SK-N-SH treated with all-trans-retinoic acid at 6 μM for 48 hours (cell line): ENCODE results near the gene SYTL3.
A peak's percentile ranks its signal among the peaks of the same experiment; 100 is the strongest.

Experiments used
- ATAC-seq: fragments of 200-7000 bp; cut with Tn5 transposase; 3 replicates; pipeline ENCODE4 v1.9.1; 2020; ENCODE audit warnings: mild to moderate bottlenecking, moderate library complexity
- ARNTL ChIP-seq: fragments of 450-650 bp; formaldehyde crosslinking; IDR thresholded peaks from 2 replicates; pipeline ENCODE4 v1.5.0; 2020; ENCODE audit warnings: low read depth, mild to moderate bottlenecking, moderate library complexity, borderline replicate concordance
- BACH2 ChIP-seq: fragments of 250-450 bp; sonication (Bioruptor Pico); IDR thresholded peaks from 2 replicates; pipeline ENCODE4 v1.9.0; 2021; ENCODE audit warnings: mild to moderate bottlenecking, borderline replicate concordance
- CREB5 ChIP-seq: fragments of 250-450 bp; sonication (Bioruptor Pico); IDR thresholded peaks from 2 replicates; pipeline ENCODE4 v1.5.1; 2020; ENCODE audit warnings: low read depth, mild to moderate bottlenecking, moderate library complexity
- CSRNP3 ChIP-seq: fragments of 250-450 bp; sonication (Bioruptor Pico); IDR thresholded peaks from 2 replicates; pipeline ENCODE4 v1.5.1; 2021; ENCODE audit warnings: mild to moderate bottlenecking, moderate library complexity
- ESRRG ChIP-seq: fragments of 250-450 bp; sonication (Bioruptor Pico); IDR thresholded peaks from 2 replicates; pipeline ENCODE4 v1.6.1; 2021; ENCODE audit warnings: mild to moderate bottlenecking
- GLIS3 ChIP-seq: fragments of 250-450 bp; sonication (Bioruptor Pico); IDR thresholded peaks from 2 replicates; pipeline ENCODE4 v1.5.0; 2020; ENCODE audit warnings: mild to moderate bottlenecking, moderate library complexity
- ISL1 ChIP-seq: fragments of 250-450 bp; sonication (Bioruptor Pico); IDR thresholded peaks from 2 replicates; pipeline ENCODE4 v2.1.2; 2022; ENCODE audit warnings: mild to moderate bottlenecking, moderate library complexity
- OSR1 ChIP-seq: fragments of 250-450 bp; sonication (Bioruptor Pico); IDR thresholded peaks from 2 replicates; pipeline ENCODE4 v1.8.0; 2022; ENCODE audit warnings: moderate library complexity, mild to moderate bottlenecking, inconsistent platforms
- PATZ1 ChIP-seq: fragments of 250-450 bp; sonication (Bioruptor Pico); IDR thresholded peaks from 2 replicates; pipeline ENCODE4 v1.8.0; 2020; ENCODE audit warnings: mild to moderate bottlenecking, moderate library complexity, borderline replicate concordance
- POU6F1 ChIP-seq: fragments of 250-450 bp; sonication (Bioruptor Pico); IDR thresholded peaks from 2 replicates; pipeline ENCODE4 v1.8.0; 2021; ENCODE audit warnings: low read depth, mild to moderate bottlenecking, moderate library complexity, borderline replicate concordance
- PPARA ChIP-seq: fragments of 250-450 bp; sonication (Bioruptor Pico); IDR thresholded peaks from 2 replicates; pipeline ENCODE4 v1.5.0; 2020; ENCODE audit warnings: mild to moderate bottlenecking, borderline replicate concordance
- RARB ChIP-seq: fragments of 250-450 bp; sonication (Bioruptor Pico); IDR thresholded peaks from 2 replicates; pipeline ENCODE4 v1.8.0; 2021; ENCODE audit warnings: mild to moderate bottlenecking, moderate library complexity
- SNAI2 ChIP-seq: fragments of 250-450 bp; sonication (Bioruptor Pico); IDR thresholded peaks from 2 replicates; pipeline ENCODE4 v1.5.0; 2020; ENCODE audit warnings: mild to moderate bottlenecking, moderate library complexity
- TCF4 ChIP-seq: fragments of 250-450 bp; sonication (Bioruptor Pico); IDR thresholded peaks from 2 replicates; pipeline ENCODE4 v1.8.0; 2021; ENCODE audit warnings: mild to moderate bottlenecking, moderate library complexity, borderline replicate concordance
- TSHZ2 ChIP-seq: fragments of 250-450 bp; sonication (Bioruptor Pico); IDR thresholded peaks from 2 replicates; pipeline ENCODE4 v1.5.0; 2020; ENCODE audit warnings: mild to moderate bottlenecking, moderate library complexity
- ZC3H10 ChIP-seq: fragments of 250-450 bp; sonication (Bioruptor Pico); IDR thresholded peaks from 2 replicates; pipeline ENCODE4 v1.5.1; 2021; ENCODE audit warnings: mild to moderate bottlenecking, moderate library complexity
- ZFP3 ChIP-seq: fragments of 250-450 bp; sonication (Bioruptor Pico); IDR thresholded peaks from 2 replicates; pipeline ENCODE4 v1.5.0; 2020; ENCODE audit warnings: mild to moderate bottlenecking, moderate library complexity
- ZFP30 ChIP-seq: fragments of 450-650 bp; formaldehyde crosslinking; IDR thresholded peaks from 2 replicates; pipeline ENCODE4 v1.5.0; 2022; ENCODE audit warnings: mild to moderate bottlenecking, moderate library complexity
- ZNF70 ChIP-seq: fragments of 450-650 bp; formaldehyde crosslinking; IDR thresholded peaks from 2 replicates; pipeline ENCODE4 v1.5.0; 2020; ENCODE audit warnings: mild to moderate bottlenecking, moderate library complexity
- ZNF8 ChIP-seq: fragments of 450-650 bp; formaldehyde crosslinking; IDR thresholded peaks from 2 replicates; pipeline ENCODE4 v1.5.0; 2020; ENCODE audit warnings: mild to moderate bottlenecking, moderate library complexity

SYTL3 gene

GRCh38 chr6:158707120-158707820, 57.4 kb downstream of the SYTL3 start:
- ATAC-seq: peak; percentile 68
- TF ChIP-seq ZFP30 (CRISPR knock-in tag) (no peak), ZC3H10 (no peak), ISL1 (peak; percentile 49; the same call in 1 of the 2 replicates)

- no peak for TF ChIP-seq ZFP3 (CRISPR knock-in tag)
- no peak for TF ChIP-seq RARB (CRISPR knock-in tag)
- TF ChIP-seq SNAI2: no peak
- no peak for TF ChIP-seq GLIS3 (CRISPR knock-in tag)
- no peak for TF ChIP-seq ISL1
- TF ChIP-seq, all 23 proteins: peak for 0
- ATAC-seq: no peak
These were observed 58.0 kb downstream of the SYTL3 start for GRCh38 chr6:158707821-158708195.

GRCh38 chr6:158708239-158708638, 58.4 kb downstream of the SYTL3 start:
- TF ChIP-seq TSHZ2 (CRISPR knock-in tag): no peak
- TF ChIP-seq CREB5 (CRISPR knock-in tag): no peak
- no peak for TF ChIP-seq OSR1 (CRISPR knock-in tag)
- no peak for TF ChIP-seq TCF4 (CRISPR knock-in tag)
- TF ChIP-seq ESRRG (CRISPR knock-in tag): no peak
- TF ChIP-seq ZC3H10: no peak
- TF ChIP-seq ZNF70 (CRISPR knock-in tag): no peak
- no peak for ATAC-seq

GRCh38 chr6:158709809-158710208, 60.0 kb downstream of the SYTL3 start:
- ATAC-seq: no peak
- no peak for TF ChIP-seq PPARA (CRISPR knock-in tag)
- TF ChIP-seq ARNTL: no peak

- no peak for ATAC-seq
- TF ChIP-seq PPARA (CRISPR knock-in tag) (no peak), CSRNP3 (CRISPR knock-in tag) (no peak), POU6F1 (CRISPR knock-in tag) (no peak), GLIS3 (CRISPR knock-in tag) (no peak), SNAI2 (no peak), BACH2 (CRISPR knock-in tag) (no peak), ZC3H10 (no peak)
These were observed 61.4 kb downstream of the SYTL3 start for GRCh38 chr6:158711264-158711663.

- no peak for TF ChIP-seq ZNF8 (CRISPR knock-in tag)
- no peak for TF ChIP-seq PATZ1
- no peak for TF ChIP-seq CSRNP3 (CRISPR knock-in tag)
- no peak for TF ChIP-seq PPARA (CRISPR knock-in tag)
- TF ChIP-seq ESRRG (CRISPR knock-in tag): no peak
- TF ChIP-seq TCF4 (CRISPR knock-in tag): no peak
- no peak for TF ChIP-seq ZC3H10
- no peak for TF ChIP-seq ISL1
- TF ChIP-seq GLIS3 (CRISPR knock-in tag): no peak
- TF ChIP-seq BACH2 (CRISPR knock-in tag): no peak
- ATAC-seq: no peak
These were observed 63.6 kb downstream of the SYTL3 start for GRCh38 chr6:158713469-158713868.
